ENCODE results near the gene TMEM239.

TMEM239 gene

GRCh38 chr20:2866236-2866635 is 50.1 kb downstream of the TMEM239 start:
- no peak for DNase-seq (ENCODE audit: low read depth)

GRCh38 chr20:2867081-2867864 is 51.1 kb downstream of the TMEM239 start:
- no peak overlapping the region for H3K4me3 ChIP-seq (ENCODE audit: low read length)
- DNase-seq (ENCODE audit: low read depth) = no peak
- TF ChIP-seq, protein P1, sequence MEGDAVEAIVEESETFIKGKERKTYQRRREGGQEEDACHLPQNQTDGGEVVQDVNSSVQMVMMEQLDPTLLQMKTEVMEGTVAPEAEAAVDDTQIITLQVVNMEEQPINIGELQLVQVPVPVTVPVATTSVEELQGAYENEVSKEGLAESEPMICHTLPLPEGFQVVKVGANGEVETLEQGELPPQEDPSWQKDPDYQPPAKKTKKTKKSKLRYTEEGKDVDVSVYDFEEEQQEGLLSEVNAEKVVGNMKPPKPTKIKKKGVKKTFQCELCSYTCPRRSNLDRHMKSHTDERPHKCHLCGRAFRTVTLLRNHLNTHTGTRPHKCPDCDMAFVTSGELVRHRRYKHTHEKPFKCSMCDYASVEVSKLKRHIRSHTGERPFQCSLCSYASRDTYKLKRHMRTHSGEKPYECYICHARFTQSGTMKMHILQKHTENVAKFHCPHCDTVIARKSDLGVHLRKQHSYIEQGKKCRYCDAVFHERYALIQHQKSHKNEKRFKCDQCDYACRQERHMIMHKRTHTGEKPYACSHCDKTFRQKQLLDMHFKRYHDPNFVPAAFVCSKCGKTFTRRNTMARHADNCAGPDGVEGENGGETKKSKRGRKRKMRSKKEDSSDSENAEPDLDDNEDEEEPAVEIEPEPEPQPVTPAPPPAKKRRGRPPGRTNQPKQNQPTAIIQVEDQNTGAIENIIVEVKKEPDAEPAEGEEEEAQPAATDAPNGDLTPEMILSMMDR (IDR thresholded peaks at IDR 0.05; ENCODE audit: insufficient read depth, low read depth, low read length, missing control alignments) = no peak

More at GRCh38 chr20:2866236-2866635, 50.1 kb downstream of the TMEM239 start:
- no peak overlapping the region for H3K4me3 ChIP-seq (ENCODE audit: low read length)
- TF ChIP-seq, protein P1 (IDR thresholded peaks at IDR 0.05; ENCODE audit: insufficient read depth, low read depth, low read length, missing control alignments) = no peak

All from epithelial cell of esophagus (primary cell).